ENCODE data around the gene ARHGAP25. TPM values are rescaled to one million over a fixed set of nuclear protein-coding genes. Genes with fewer than 3 reads are reported as not detected.
A peak's percentile ranks its signal among the peaks of the same experiment; 100 is the strongest.

Gene ARHGAP25, protein sequence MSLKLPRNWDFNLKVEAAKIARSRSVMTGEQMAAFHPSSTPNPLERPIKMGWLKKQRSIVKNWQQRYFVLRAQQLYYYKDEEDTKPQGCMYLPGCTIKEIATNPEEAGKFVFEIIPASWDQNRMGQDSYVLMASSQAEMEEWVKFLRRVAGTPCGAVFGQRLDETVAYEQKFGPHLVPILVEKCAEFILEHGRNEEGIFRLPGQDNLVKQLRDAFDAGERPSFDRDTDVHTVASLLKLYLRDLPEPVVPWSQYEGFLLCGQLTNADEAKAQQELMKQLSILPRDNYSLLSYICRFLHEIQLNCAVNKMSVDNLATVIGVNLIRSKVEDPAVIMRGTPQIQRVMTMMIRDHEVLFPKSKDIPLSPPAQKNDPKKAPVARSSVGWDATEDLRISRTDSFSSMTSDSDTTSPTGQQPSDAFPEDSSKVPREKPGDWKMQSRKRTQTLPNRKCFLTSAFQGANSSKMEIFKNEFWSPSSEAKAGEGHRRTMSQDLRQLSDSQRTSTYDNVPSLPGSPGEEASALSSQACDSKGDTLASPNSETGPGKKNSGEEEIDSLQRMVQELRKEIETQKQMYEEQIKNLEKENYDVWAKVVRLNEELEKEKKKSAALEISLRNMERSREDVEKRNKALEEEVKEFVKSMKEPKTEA
- 10 to 100 TPM; 16.5 to 43.5 TPM for total RNA-seq
- polyA plus RNA-seq (ENCODE audit: insufficient read length in 6 of 6), result 10 to 100 TPM in 1 of 6 donors, 1 to 10 TPM in 5; 6.1 to 10.2 (median 8.9) TPM
- long read RNA-seq, donor 1, partial matches to known transcripts, result 0 of 1 reads
- long read RNA-seq, donor 1, other reads (novel, unspliced or antisense), result 0 of 1 reads
- long read RNA-seq, donor 2, partial matches to known transcripts, result 0 of 1 reads
- long read RNA-seq, donor 2, other reads (novel, unspliced or antisense), result 0 of 1 reads
- long read RNA-seq, donor 3, partial matches to known transcripts, result 0 of 2 reads
- long read RNA-seq, donor 3, other reads (novel, unspliced or antisense), result 0 of 2 reads
- long read RNA-seq, donor 4, partial matches to known transcripts, result 0 of 1 reads
- long read RNA-seq, donor 4, other reads (novel, unspliced or antisense), result 0 of 1 reads
- long read RNA-seq, donor 5, partial matches to known transcripts, result 0 of 1 reads
- long read RNA-seq, donor 5, other reads (novel, unspliced or antisense), result 0 of 1 reads
- long read RNA-seq, donor 6, partial matches to known transcripts, result 0 of 1 reads
- long read RNA-seq, donor 6, other reads (novel, unspliced or antisense), result 0 of 1 reads
- long read RNA-seq, donor 7, partial matches to known transcripts, result 0 of 1 reads
- long read RNA-seq, donor 7, other reads (novel, unspliced or antisense), result 0 of 1 reads
- long read RNA-seq, donor 8, result 0 reads
- long read RNA-seq, donor 9, result 0 reads
- long read RNA-seq, donor 10, partial matches to known transcripts, result 2 of 6 reads
- long read RNA-seq, donor 10, other reads (novel, unspliced or antisense), result 1 of 6 reads
- long read RNA-seq, donor 11, result 0 reads
- long read RNA-seq, donor 12, partial matches to known transcripts, result 0 of 2 reads
- long read RNA-seq, donor 12, other reads (novel, unspliced or antisense), result 0 of 2 reads

DNA sequence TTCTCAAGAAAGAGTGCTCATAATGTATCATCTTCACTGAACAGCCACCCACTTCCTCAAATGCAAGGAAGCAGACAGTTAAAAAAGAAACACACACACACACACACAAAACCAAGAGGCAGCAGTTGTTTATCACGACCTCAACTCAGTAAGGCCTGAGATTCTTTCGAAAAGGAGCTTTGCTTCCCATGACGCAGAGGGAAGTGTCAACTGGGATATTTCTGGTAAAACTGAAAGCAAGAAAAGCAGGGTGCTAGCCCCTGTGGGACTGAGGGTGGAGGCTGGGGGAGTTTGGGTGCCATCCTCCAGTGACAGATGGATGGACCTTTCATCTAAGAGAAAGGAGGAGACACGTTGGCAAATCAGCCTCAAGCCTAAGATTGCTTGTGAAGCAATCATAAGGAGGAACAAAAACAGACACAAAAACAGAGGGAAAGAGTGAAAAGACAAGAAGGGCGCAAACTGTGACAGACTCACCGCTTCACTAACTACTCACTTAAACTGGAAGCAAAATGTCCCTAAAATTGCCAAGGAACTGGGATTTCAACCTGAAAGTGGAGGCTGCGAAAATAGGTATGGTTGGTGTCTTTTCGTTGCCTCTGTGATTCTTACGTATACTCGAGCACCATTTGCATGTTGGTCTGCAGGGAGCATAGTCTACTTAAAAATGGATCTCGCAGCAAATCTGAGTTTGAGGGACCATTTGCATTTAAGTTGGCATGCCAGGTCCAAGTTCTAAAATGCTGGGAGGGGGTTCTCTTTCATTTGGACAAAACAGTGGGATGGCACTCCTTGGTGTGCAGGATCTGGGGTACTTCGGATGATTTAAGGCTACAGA is at the start of gene ARHGAP25:
Gene ARHGAP25, plus strand, starts transcription at position 124 of the 838 bp plus-strand sequence. Its CDS starts 389 bp downstream, at position 513.
- DNase-seq, result no peak
- Histone ChIP-seq H3K36me3 (no peaks in the 10 kb centered on the region), H3K4me1 (peaks cover under 1 to 77% of the 10 kb centered on the region in 2 donors), H3K4me3 (peak within 1 kb of the TSS; percentile 6 to 48), H3K9me3 (no peaks in the 10 kb centered on the region), H3K27me3 (no peaks in the 10 kb centered on the region), H3K27ac (peak within 1 kb of the TSS; percentile 78 to 92)
- intact Hi-C loops (cut with DNase I), result no loop called here
- TF ChIP-seq, protein P1, sequence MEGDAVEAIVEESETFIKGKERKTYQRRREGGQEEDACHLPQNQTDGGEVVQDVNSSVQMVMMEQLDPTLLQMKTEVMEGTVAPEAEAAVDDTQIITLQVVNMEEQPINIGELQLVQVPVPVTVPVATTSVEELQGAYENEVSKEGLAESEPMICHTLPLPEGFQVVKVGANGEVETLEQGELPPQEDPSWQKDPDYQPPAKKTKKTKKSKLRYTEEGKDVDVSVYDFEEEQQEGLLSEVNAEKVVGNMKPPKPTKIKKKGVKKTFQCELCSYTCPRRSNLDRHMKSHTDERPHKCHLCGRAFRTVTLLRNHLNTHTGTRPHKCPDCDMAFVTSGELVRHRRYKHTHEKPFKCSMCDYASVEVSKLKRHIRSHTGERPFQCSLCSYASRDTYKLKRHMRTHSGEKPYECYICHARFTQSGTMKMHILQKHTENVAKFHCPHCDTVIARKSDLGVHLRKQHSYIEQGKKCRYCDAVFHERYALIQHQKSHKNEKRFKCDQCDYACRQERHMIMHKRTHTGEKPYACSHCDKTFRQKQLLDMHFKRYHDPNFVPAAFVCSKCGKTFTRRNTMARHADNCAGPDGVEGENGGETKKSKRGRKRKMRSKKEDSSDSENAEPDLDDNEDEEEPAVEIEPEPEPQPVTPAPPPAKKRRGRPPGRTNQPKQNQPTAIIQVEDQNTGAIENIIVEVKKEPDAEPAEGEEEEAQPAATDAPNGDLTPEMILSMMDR (IDR thresholded peaks at IDR 0.05), result no peak
- ATAC-seq, result peak; percentile 50

DNA sequence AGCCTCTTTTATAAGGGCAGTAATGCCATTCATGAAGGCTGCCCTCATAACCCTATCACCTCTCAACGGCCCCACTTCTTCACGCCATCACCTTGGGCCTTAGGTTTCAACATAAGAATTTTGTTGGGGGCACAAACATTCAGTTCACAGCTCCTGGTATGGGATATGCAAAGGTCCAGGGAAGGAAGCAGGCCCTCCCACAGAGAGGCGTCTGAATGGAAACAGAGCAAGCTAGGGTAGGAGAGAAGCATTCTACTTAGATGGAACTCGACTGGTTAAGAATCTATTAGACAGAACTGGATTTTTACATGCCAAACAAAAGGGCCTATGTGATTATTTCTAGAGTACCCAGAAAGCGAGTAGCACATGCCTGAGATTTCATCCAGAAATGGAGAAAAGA is 48.4 kb upstream of the ARHGAP25 start:
- no peaks in the 10 kb centered on the region for H3K9me3 ChIP-seq
- H3K27me3 ChIP-seq, result no peaks in the 10 kb centered on the region
- H3K4me1 ChIP-seq, result peaks cover 0 to 16% of the 10 kb centered on the region in 2 donors
- DNase-seq, result no peak
- no peaks in the 10 kb centered on the region for H3K36me3 ChIP-seq
- H3K27ac ChIP-seq, result no peak overlapping the region
- ATAC-seq, result no peak
- no peak overlapping the region for H3K4me3 ChIP-seq
- intact Hi-C loops (cut with DNase I), result no loop called here
- TF ChIP-seq, protein P1 (IDR thresholded peaks at IDR 0.05), result no peak

DNA sequence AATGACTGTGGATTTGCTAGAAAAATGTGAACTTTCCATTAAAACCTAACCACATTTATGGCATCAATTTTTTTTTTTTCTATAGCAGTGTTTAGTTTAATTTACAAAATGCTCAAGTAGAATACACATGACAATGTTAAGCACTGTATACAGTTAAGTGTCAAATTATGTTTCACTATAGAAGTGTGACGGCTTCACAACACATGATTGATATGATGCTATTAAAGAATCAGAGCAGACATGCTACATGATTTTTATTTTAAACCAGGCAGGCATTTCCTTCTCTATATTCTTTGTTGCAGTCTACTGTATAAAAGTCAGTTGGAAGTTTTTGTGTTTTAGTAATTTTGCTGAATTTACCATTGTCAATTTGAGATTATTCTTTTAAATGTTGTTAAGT is 47.6 kb upstream of the ARHGAP25 start:
- no peaks in the 10 kb centered on the region for H3K27me3 ChIP-seq
- no peak overlapping the region for H3K27ac ChIP-seq
- peaks cover 0 to 16% of the 10 kb centered on the region in 2 donors for H3K4me1 ChIP-seq
- H3K9me3 ChIP-seq, result no peaks in the 10 kb centered on the region
- no peak for DNase-seq
- no peak overlapping the region for H3K4me3 ChIP-seq
- intact Hi-C loops (cut with DNase I), result no loop called here
- ATAC-seq, result no peak
- TF ChIP-seq, protein P1 (IDR thresholded peaks at IDR 0.05), result no peak
- no peaks in the 10 kb centered on the region for H3K36me3 ChIP-seq
